ENCODE data around the gene ALDH1A3.

- no peak for TF ChIP-seq POLR2A (IDR thresholded peaks at IDR 0.05)
- TF ChIP-seq CTCF (IDR thresholded peaks at IDR 0.05): no peak
Observed at GRCh38 chr15:100925480-100925879, 45.8 kb downstream of the ALDH1A3 start.

Measured in Peyer's patch (tissue), 4 donors.